ENCODE measurements around the gene NPPC.

GRCh38 chr2:231914077-231914690, 12.0 kb downstream of the NPPC start:
- TF ChIP-seq HOXA7 (CRISPR knock-in tag; IDR thresholded peaks at IDR 0.05) (no peak), PBX3 (IDR thresholded peaks at IDR 0.05) (no peak), ESRRA (IDR thresholded peaks at IDR 0.05; ENCODE audit: borderline replicate concordance, low read length) (no peak), CTCF (IDR thresholded peaks at IDR 0.05) (no peak), MAZ (IDR thresholded peaks at IDR 0.05; ENCODE audit: borderline replicate concordance, low read depth, low read length) (no peak), CBX8 (IDR thresholded peaks at IDR 0.05) (no peak), EP300 (IDR thresholded peaks at IDR 0.05) (no peak), HMGXB4 (CRISPR knock-in tag; IDR thresholded peaks at IDR 0.05; ENCODE audit: borderline replicate concordance) (no peak), RFX5 (IDR thresholded peaks at IDR 0.05) (no peak), HDAC2 (IDR thresholded peaks at IDR 0.05) (no peak), REST (IDR thresholded peaks at IDR 0.05) (no peak)

Data from A549 (cell line).